NK-92 (cell line): ENCODE measurements around the gene NDUFV3.
"Not testable (repeated sequence)": the region's sequence is repeated elsewhere in the genome, so short reads cannot be mapped to it uniquely, and the experiment has no call there.

Experiments
- DNase-seq: peaks from one replicate; lab custom pipeline; 2025; ENCODE audit not compliant: unreplicated experiment; lab: John Stamatoyannopoulos, UW

NDUFV3 gene

GRCh38 chr21:42855937-42856335 lies 37.2 kb upstream of the NDUFV3 start:
- DNase-seq: no peak

DNA sequence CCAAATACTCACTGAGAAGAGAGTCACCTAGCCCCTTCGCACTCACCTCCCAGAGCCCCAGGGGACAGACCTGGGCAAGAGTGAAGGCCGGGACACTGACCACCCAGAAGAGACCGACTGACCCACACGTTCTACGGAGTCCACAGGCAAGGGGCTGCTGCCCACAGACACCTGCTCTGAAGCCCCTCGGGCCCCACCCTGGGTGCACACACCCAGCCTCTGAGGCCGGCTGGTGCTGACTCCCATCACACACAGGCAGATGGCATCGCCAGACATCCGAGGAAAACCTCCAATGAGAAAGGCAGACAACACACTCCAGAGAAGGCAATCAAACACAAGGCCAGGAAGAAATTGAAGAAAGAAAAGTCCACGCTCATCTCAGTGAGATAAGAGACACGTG lies 35.9 kb upstream of the NDUFV3 start:
- no peak for DNase-seq

- DNase-seq: no peak
These were observed 34.8 kb upstream of the NDUFV3 start for GRCh38 chr21:42858185-42858847.

DNA sequence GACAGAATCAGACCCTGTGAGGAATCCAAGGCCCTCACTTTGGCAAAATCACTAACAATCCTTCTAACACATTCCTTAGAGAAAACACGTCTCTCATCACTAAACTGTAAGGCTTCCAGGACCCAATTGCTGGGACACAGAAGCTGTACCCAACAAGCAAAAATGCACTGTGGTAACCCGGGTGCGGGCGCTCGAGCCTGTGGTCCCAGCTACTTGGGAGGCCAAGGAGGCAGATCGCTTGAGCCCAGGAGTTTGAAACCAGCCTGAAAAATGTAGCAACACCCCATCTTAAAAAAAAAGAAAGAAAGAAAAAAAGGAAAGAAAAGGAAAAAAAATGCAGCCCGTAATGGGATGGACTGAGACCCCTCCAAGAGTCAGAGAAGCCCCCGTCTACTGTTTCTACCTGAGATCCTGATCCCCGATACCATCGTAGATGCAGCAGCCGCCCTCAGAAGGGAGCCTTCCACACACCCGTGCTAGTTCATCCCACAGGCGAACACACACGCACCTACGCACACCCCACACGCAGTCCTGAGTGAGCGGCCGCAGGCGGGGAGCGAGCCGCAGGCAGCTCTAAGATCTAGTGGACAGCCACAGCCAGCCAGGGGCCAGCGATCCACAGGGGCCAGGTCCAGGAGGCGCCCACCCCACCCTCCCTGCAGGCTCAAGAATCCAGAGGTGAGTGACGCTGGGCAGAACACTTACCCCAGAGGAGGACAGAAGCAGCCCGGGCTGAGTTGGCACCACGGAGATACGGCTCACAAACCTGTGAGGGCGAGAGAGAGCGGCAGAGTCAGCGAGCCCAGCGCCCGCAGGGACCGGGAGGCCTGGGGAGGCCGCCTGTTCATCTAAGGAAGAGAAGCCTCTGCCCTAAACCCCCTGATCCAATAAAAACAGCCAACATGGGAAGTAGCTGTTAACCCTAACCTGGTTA lies 33.9 kb upstream of the NDUFV3 start:
- DNase-seq: no peak

- no peak for DNase-seq
These were observed 33.2 kb upstream of the NDUFV3 start for GRCh38 chr21:42859891-42860230.

DNA sequence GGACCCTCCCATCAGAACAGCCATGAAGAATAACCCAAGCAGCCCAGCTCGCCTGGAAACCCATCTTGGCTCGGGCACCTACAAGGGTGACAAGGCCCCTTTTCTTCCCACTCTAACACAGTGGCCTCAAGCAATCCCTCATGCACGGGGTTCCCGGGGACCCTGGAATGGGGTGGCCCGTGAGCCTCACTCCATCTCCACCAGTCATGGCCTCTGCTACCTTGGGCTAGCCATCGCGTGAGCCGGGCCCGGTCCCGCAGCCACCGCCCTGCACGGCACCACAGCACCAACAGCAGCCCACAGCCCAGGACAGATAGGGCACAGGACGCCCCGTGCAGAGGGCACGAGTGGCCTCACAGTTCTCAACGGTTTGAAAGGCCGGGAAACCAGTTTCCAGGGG lies 32.8 kb upstream of the NDUFV3 start:
- no peak for DNase-seq

GRCh38 chr21:42861311-42861847 lies 31.7 kb upstream of the NDUFV3 start:
- no peak for DNase-seq

DNA sequence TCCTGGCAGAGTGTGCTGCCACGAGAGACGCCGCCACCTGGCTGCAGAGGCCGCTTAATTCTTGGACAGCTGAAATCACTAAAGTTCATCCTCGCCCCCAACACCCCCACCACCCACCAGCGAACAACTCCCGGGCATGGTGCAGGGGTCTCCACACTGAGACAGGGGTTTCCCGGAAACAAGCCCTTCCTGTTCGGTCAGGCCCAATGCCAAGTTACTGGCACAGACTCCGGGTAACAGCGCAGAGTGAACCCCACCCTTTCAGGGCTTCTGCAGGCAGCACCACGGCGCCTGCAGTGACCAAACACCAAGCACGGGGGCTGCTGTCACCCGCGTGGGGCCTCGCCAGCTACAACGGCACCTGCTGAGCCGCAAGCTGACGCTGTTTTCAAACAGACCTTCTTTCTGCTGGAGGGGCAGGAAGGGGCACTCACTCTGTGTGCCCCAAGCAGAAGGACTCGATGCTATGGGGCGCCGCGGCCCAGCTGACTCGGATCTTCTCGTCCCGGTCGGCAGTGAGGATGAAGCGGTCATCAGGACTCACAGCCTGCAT lies 31.2 kb upstream of the NDUFV3 start:
- DNase-seq: no peak

- no peak for DNase-seq
These were observed 30.2 kb upstream of the NDUFV3 start for GRCh38 chr21:42862774-42863503.

GRCh38 chr21:42863504-42863870 lies 29.6 kb upstream of the NDUFV3 start:
- DNase-seq: no peak

DNA sequence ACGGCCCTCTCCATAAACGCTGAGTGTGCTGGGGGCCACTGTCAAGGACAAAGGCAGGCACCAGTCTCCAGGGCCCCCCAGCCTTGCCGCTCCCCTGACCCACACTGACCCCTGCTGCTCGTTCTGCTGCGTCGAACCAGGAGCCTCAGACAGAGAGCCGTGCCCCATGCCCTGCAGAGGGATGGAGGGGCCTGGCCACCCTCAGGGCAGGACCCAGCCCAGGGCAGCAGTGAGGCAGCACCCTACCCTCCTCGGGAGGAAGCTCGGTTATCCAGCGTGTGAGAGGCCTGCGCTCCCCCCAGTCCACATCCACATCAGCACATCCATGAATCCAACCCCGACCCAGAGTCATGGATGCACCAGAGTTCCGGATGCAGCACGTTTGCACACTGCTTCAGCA lies 28.8 kb upstream of the NDUFV3 start:
- no peak for DNase-seq

DNA sequence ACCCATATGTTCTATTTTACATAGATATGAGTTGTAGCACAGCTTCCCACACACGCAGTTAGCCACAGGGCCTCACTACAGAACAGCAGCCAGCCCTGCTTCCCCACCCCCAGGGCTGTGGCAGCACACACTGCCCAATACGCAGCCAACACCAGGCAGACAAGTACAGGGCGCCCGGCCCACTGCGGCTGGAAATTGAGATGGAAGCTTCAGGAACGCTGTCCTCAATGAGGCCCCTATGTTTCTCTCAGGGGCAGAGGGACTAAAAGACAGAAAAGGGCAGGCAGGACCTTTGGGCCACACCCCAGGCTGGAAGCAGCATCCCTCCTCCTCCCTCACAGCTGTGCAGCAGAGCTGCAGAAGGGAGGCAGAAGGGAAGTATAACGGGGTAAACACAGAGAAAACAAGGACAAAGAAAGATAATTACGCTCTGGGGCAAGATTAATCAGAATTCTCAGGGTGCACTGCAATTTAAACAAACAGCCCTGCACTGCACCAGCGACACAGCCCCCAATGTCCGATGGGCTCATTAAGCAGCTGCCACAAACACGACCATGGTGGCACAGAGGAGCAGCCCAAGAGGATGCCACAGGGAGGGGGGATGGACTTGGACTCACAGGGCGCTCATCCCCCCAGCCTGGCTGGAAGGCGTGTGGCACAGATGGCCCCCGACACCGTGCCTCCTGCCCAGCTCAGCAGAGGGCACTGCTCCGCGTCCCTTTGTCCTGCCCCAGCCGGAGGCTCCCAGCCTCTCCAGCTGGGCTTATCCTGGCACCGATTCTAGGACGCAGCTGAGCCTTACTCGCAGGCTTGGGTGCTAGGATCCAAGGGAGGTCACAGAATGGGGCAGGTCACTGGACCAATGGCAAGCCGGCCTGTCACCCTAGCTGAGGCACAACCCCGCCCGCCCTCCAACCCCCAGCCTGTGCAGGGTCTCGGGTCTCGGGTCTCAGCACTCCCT lies 28.0 kb upstream of the NDUFV3 start:
- no peak for DNase-seq

GRCh38 chr21:42865776-42866160 lies 27.3 kb upstream of the NDUFV3 start:
- no peak for DNase-seq

GRCh38 chr21:42868196-42868595 lies 24.9 kb upstream of the NDUFV3 start:
- no peak for DNase-seq

DNA sequence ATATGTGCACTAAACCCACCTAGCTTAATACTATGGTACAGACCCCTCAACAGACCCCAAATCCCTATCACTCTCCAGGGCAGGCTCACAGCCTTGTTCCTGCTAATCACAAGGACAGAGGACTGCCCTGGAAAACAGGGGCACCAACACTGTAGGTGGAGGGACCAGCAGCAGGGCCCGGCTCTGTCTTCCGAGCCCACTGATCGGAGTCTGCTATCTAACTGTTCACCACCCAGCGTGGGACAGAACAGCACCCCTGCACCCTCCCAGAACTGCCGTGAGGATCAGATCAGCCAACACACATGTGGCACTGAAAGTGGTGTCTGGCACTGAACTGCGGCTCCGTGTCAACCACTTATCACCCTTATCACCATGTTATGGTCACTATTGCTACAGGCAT lies 20.0 kb upstream of the NDUFV3 start:
- no peak for DNase-seq

DNA sequence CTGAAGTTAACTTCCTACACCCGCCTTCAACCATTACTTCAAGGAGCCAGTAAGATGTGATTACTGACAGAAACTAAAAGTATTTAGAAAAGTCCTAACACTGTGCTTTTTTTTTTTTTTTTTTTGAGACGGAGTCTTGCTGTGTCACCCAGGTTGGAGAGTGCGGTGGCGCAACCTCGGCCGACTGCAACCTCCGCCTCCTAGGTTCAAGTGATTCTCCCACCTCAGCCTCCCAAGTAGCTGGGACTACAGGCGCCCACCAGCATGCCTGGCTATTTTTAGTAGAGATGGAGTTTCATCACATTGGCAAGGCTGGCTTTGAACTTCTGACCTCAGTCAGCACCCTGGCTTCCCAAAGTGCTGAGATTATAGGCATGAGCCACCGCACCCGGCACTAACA lies 17.3 kb upstream of the NDUFV3 start:
- DNase-seq: not testable (repeated sequence)

GRCh38 chr21:42878678-42878992 lies 14.5 kb upstream of the NDUFV3 start:
- no peak for DNase-seq

GRCh38 chr21:42878993-42879787 lies 13.9 kb upstream of the NDUFV3 start, which contains the start of gene WDR4:
WDR4 (minus strand) TSS chr21:42879539; CDS start chr21:42879495, 44 bp downstream.
- DNase-seq: peak; percentile 96

- DNase-seq: no peak
These were observed 12.8 kb upstream of the NDUFV3 start for GRCh38 chr21:42880352-42880751.
